HG02840 (cell line): ENCODE data around the gene FAM228A.

ENCODE experiments used
- ATAC-seq: cut with Tn5 transposase; IDR thresholded peaks from one replicate; pipeline ENCODE4 v1.9.1; 2021; ENCODE audit warnings: mild to moderate bottlenecking, moderate library complexity, moderate number of reproducible peaks; ENCODE audit not compliant: unreplicated experiment, low FRiP score

FAM228A gene

DNA sequence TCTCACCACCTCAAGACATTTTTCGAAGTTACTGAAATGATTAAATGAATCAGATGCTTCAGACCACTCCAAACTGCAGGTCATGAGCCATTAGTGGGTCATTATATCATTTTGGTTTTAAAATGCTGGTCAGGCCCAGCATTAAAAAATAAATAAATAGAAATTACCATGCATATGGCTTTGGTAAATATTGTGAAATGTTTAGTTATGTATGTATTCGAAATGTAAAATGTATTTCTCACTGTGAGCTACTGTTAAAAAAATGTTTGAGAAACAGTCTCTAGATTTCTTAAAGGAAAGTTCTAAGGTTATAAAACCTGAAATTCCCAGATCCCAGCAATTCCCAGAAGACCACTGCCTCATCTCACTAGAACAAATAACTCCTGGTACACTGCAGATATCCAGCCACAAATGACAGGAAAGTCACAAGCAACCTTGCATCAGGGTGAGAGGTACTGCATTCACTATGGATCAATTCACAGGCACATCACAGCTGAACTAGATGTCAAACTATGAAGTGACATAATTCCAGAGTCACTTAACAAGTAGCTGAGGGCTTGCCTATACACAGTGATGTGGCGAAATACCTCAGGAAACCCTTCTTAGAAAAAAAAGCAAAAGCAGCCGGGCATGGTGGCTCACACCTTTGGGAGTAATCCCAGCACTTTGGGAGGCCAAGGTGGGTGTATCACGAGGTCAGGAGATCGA is 46.6 kb downstream of the FAM228A start:
- no peak for ATAC-seq

- ATAC-seq, result no peak
These were observed 48.1 kb downstream of the FAM228A start for GRCh38 chr2:24222946-24223345.

DNA sequence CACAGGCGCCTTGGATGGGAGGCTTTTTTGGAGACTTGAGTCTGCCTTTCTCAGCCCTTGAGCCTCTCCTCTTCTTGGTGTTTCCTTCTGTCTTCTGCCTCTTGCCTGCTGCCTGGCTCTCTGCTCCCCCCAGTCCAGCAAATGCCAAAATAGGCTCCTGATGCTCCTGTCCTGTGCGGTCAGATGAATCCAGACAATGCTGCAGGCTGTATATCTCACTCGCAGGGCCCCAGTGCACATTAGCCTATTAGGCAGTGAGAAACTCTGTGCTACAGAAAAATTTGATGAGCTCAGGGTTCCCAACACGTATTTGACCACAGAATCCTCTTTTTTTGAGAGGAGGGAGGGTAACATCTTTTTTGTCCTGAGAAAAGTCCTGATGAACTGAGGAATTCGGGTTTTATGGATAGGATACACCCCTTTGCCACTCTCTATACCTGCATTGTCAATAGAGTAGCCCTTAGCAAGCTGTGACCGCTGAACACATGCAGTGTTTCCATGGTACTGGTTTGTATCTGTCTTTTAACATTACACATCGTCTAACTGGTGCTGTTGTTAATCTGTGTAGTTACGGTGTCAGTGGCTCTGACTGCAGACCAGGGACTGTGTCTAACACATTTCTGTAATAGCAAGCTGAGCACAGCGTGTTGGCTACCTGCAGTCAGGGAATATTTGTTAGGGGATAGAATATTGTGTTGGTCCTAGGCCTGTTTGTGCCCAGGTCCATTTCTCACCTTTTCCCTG is 50.8 kb downstream of the FAM228A start:
- no peak for ATAC-seq

- ATAC-seq, result no peak
These were observed 53.6 kb downstream of the FAM228A start for GRCh38 chr2:24228470-24228869.

DNA sequence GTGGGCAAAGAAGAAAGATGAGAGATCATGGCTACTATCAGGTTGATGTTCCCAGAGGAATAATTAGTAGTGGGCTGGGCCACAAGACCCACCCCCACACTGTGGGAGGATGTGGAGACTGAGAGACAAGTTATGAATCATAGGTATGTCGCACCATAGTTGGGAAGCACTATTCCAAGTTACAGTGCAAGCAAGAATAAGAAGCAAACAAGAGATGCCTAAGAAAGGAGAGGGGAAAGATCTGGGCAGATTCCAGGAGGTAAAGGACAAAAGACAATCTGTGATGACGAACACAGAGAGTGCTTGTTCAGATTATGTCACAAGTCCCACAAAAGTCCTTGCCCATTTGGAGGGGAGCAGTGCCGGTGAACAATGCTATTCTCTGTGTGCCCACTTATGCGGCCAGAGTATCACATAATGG is 56.6 kb downstream of the FAM228A start:
- no peak for ATAC-seq

GRCh38 chr2:24233321-24233720 is 58.5 kb downstream of the FAM228A start:
- ATAC-seq, result no peak

DNA sequence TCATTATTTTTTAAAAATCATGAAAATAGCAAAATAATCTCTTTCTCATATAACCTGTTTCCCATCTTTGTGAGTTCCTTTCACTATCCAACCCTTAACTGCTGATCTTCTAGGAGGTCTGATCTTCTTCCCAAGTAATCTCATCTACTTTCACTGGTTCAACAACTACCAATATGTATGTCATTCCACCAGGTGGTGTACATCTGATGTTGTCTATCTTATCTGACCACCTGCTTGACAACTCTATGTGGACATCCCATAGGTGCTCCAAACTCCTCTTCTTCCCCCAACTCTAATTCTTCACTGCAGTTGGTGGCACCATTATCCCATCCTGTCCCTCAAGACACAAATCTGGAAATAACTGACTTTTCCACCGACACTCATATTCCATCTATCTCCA is 62.5 kb downstream of the FAM228A start:
- no peak for ATAC-seq

DNA sequence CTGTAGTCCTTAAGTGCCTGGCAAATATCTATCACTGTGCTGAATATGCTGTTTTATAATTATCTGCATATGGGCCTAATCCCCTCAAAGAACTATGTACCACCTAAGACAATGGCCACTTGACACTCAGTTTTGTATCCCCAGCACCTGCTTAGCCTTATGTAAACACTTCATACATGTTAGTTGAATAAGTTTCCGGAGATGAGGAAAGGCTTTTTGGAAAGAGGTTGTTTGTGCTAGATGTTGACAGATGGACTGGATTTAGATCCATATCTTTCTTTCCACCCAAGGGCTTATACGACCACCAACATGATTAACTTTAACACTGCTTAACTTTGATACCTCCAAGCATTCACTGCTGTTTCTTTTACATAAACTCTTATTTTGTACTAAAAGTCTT is 63.3 kb downstream of the FAM228A start:
- no peak for ATAC-seq

- ATAC-seq, result no peak
These were observed 64.7 kb downstream of the FAM228A start for GRCh38 chr2:24239553-24239952.
